H1 (cell line): Measurements from ENCODE around the gene PTH2R. TPM values are rescaled to one million over a fixed set of nuclear protein-coding genes. Genes with fewer than 3 reads are reported as not detected.

Experiments
- CTCF ChIA-PET: fragments of 300-600 bp; sonication (Branson Sonifier 250); formaldehyde crosslinking; loops from one replicate; lab custom pipeline; 2021; ENCODE audit not compliant: partially characterized antibody; lab: Charles Lee
- POLR2A ChIA-PET: fragments of 300-600 bp; sonication (Branson Sonifier 250); formaldehyde crosslinking; loops from one replicate; lab custom pipeline; 2021; ENCODE audit warnings: inconsistent platforms; ENCODE audit not compliant: partially characterized antibody; lab: Charles Lee
- DNase-seq, 2 experiments: peaks; one replicate each; pipeline versions ENCODE4 v3.0.0 to v3.0.0-alpha.2; 2010 to 2022; ENCODE audit warnings: low spot score in 2 of 2, low read depth in 1 of 2, mixed read lengths in 1 of 2
- FAIRE-seq: peaks from 2 replicates; lab custom pipeline; 2011; peaks lifted over from hg19 to GRCh38; lab: Jason Lieb, UNC
- H2AFZ ChIP-seq: 2 replicates; pipeline ENCODE4 v1.8.1; 2012; ENCODE audit warnings: low read length, inconsistent platforms
- H2AK5ac ChIP-seq: 2 replicates; pipeline ENCODE4 v1.6.1; 2013; ENCODE audit warnings: low read depth, low read length
- H2BK120ac ChIP-seq: replicated peaks from 2 replicates; pipeline ENCODE3; 2013; ENCODE audit warnings: low read depth, low read length, inconsistent platforms
- H2BK12ac ChIP-seq: 2 replicates; pipeline ENCODE4 v1.6.1; 2013; ENCODE audit warnings: low read depth, low read length
- H2BK15ac ChIP-seq: 2 replicates; pipeline ENCODE4 v1.6.1; 2013; ENCODE audit warnings: low read length
- H2BK20ac ChIP-seq: 2 replicates; pipeline ENCODE4 v1.6.1; 2013; ENCODE audit warnings: low read length
- H2BK5ac ChIP-seq: 2 replicates; pipeline ENCODE4 v1.6.1; 2013; ENCODE audit warnings: low read depth, low read length
- H3K14ac ChIP-seq: 2 replicates; pipeline ENCODE4 v1.6.1; 2013; ENCODE audit warnings: inconsistent platforms; ENCODE audit not compliant: insufficient read length
- H3K18ac ChIP-seq: 2 replicates; pipeline ENCODE4 v1.6.1; 2013; ENCODE audit warnings: low read length; ENCODE audit errors: extremely low read depth
- H3K23ac ChIP-seq: 2 replicates; pipeline ENCODE4 v1.6.1; 2013; ENCODE audit warnings: inconsistent platforms; ENCODE audit not compliant: insufficient read length
- H3K23me2 ChIP-seq: 2 replicates; pipeline ENCODE4 v1.6.1; 2013; ENCODE audit warnings: low read depth, low read length
- H3K27ac ChIP-seq: 2 replicates; pipeline ENCODE4 v1.6.1; 2011; ENCODE audit warnings: low read depth, low read length, inconsistent platforms
- H3K27me3 ChIP-seq, 4 experiments: replicated peaks in 1 of 4; 1 replicate in 1 of 4; 2 replicates in 3 of 4; pipeline versions ENCODE4 v1.6.1 to v1.8.1; 2011 to 2013; ENCODE audit warnings: low read length in 3 of 4, mild to moderate bottlenecking in 3 of 4, inconsistent platforms in 2 of 4, mixed read lengths in 2 of 4, moderate library complexity in 1 of 4; ENCODE audit not compliant: control insufficient read depth in 3 of 4, insufficient read depth in 3 of 4; ENCODE audit errors: extremely low read depth in 1 of 4
- H3K36me3 ChIP-seq, 4 experiments: 2 replicates each; pipeline versions ENCODE4 v1.6.1 to v1.8.1; 2011 to 2013; ENCODE audit warnings: mild to moderate bottlenecking in 4 of 4, low read length in 3 of 4, moderate library complexity in 2 of 4, control low read depth in 1 of 4, inconsistent platforms in 1 of 4; ENCODE audit not compliant: insufficient read depth in 4 of 4, control insufficient read depth in 2 of 4
- H3K4ac ChIP-seq: replicated peaks from 2 replicates; pipeline ENCODE3; 2013; ENCODE audit warnings: low read length, low read depth, mixed read lengths, inconsistent platforms; ENCODE audit not compliant: insufficient read length
- H3K4me1 ChIP-seq, 4 experiments: replicated peaks in 1 of 4; 1 replicate in 1 of 4; 2 replicates in 3 of 4; pipeline versions ENCODE4 v1.6.1 to v1.8.1; 2011 to 2013; ENCODE audit warnings: low read length in 3 of 4, inconsistent platforms in 2 of 4, mixed read lengths in 1 of 4; ENCODE audit not compliant: insufficient read depth in 4 of 4, control insufficient read depth in 3 of 4
- H3K4me2 ChIP-seq, 2 experiments: 2 replicates each; pipeline versions ENCODE4 v1.6.1 to v1.8.1; 2011 to 2013; ENCODE audit warnings: low read depth in 2 of 2, low read length in 2 of 2, control low read depth in 1 of 2, inconsistent platforms in 1 of 2, mild to moderate bottlenecking in 1 of 2; ENCODE audit not compliant: insufficient read depth in 1 of 2
- H3K4me3 ChIP-seq, 4 experiments: fragments of 200-600, 300-600 bp in 1 of 4; sonication (generic), shearing (Covaris generic), sonication (Bioruptor Twin) in 1 of 4; 2 replicates each; pipeline versions ENCODE4 v1.5.1 to v1.8.1; 2011 to 2016; ENCODE audit warnings: low read length in 4 of 4, low read depth in 3 of 4, control low read depth in 2 of 4, inconsistent platforms in 2 of 4, mild to moderate bottlenecking in 2 of 4, mixed read lengths in 1 of 4, moderate library complexity in 1 of 4; ENCODE audit not compliant: insufficient read depth in 2 of 4; ENCODE audit errors: extremely low read depth in 1 of 4
- H3K56ac ChIP-seq: replicated peaks from 2 replicates; pipeline ENCODE3; 2013; ENCODE audit warnings: low read depth, mild to moderate bottlenecking, mixed read lengths, low read length, inconsistent platforms; ENCODE audit not compliant: insufficient read length
- H3K79me1 ChIP-seq: 2 replicates; pipeline ENCODE4 v1.6.1; 2013; ENCODE audit warnings: low read depth, low read length, control low read depth
- H3K79me2 ChIP-seq, 2 experiments: 2 replicates each; pipeline versions ENCODE4 v1.6.1 to v1.8.1; 2012 to 2013; ENCODE audit warnings: low read length in 2 of 2, mild to moderate bottlenecking in 2 of 2, inconsistent platforms in 1 of 2; ENCODE audit not compliant: insufficient read depth in 2 of 2, control insufficient read depth in 1 of 2
- H3K9ac ChIP-seq, 4 experiments: replicated peaks in 1 of 4; 1 replicate in 1 of 4; 2 replicates in 3 of 4; pipeline versions ENCODE4 v1.6.1 to v1.8.1; 2011 to 2013; ENCODE audit warnings: low read depth in 3 of 4, low read length in 3 of 4, control low read depth in 2 of 4, mild to moderate bottlenecking in 2 of 4, moderate library complexity in 2 of 4, inconsistent platforms in 1 of 4; ENCODE audit errors: extremely low read depth in 1 of 4
- H3K9me3 ChIP-seq, 2 experiments: 2 replicates each; pipeline versions ENCODE4 v1.6.1 to v1.8.1; 2012 to 2013; ENCODE audit warnings: mild to moderate bottlenecking in 2 of 2, moderate library complexity in 2 of 2, control low read depth in 1 of 2, inconsistent platforms in 1 of 2, low read depth in 1 of 2, low read length in 1 of 2, mixed read lengths in 1 of 2; ENCODE audit not compliant: insufficient read depth in 2 of 2
- H4K20me1 ChIP-seq, 2 experiments: replicated peaks in 1 of 2; 2 replicates each; pipeline versions ENCODE3 to v1.8.1; 2011 to 2013; ENCODE audit warnings: inconsistent platforms in 2 of 2, low read length in 2 of 2, mild to moderate bottlenecking in 1 of 2; ENCODE audit not compliant: insufficient read depth in 2 of 2, control insufficient read depth in 1 of 2
- H4K5ac ChIP-seq: 2 replicates; pipeline ENCODE4 v1.6.1; 2013; ENCODE audit warnings: low read length, low read depth, mixed read lengths, inconsistent platforms; ENCODE audit not compliant: insufficient read length
- H4K8ac ChIP-seq: 2 replicates; pipeline ENCODE4 v1.8.0; 2013; ENCODE audit warnings: mild to moderate bottlenecking, moderate library complexity, low read length, inconsistent platforms; ENCODE audit not compliant: insufficient read depth; ENCODE audit errors: extremely low read depth
- H4K91ac ChIP-seq: replicated peaks from 2 replicates; pipeline ENCODE3; 2013; ENCODE audit warnings: low read length, mixed read lengths, inconsistent platforms; ENCODE audit not compliant: insufficient read length
- WGBS, 2 experiments: shearing (Covaris generic) in 1 of 2; methylation state at CpG; one replicate each; pipeline versions ENCODE4 v1.1.6 to v1.1.7; 2013 to 2015; ENCODE audit warnings: low lambda C conversion rate in 2 of 2, mixed read lengths in 2 of 2, inconsistent platforms in 1 of 2, low coverage in 1 of 2, missing lambda C conversion rate in 1 of 2; ENCODE audit not compliant: insufficient replicate concordance in 2 of 2, insufficient coverage in 1 of 2, insufficient read length in 1 of 2; ENCODE audit errors: extremely low coverage in 1 of 2, missing lambda C conversion rate in 1 of 2; 5-methylcytosine and 5-hydroxymethylcytosine counted together
- polyA plus RNA-seq, 7 experiments: library from polyadenylated mRNA; depleted of rRNA in 3 of 7; stranded (reverse) in 5 of 7; unstranded in 2 of 7; fragments of >200 nt in 5 of 7; fragments of 200-250 nt in 2 of 7; gene quantifications; 1 replicate in 5 of 7; 2 replicates in 1 of 7; 4 replicates in 1 of 7; pipeline versions ENCODE4 v1.2.1 to v1.2.3, GENCODE V29; 2011 to 2013; ENCODE audit warnings: missing spikeins in 2 of 7, mixed read lengths in 2 of 7
- total RNA-seq: library from RNA; stranded (reverse); fragmentation: NEBNext Ultra II Directional; extraction: Animal tissue kit (Norgen Biotek cat#: 25700); gene quantifications from 2 replicates; pipeline ENCODE4 v1.2.1, GENCODE V29; 2021

Gene PTH2R
- total and polyA plus RNA-seq, 2 of the 8 experiments (the other 6 are each of a cell fraction or from before 2014, with no cell fraction given) = 0.19 to 0.38 TPM

- no peak overlapping the region for H3K9ac ChIP-seq
- no peaks in the 10 kb centered on the region for H3K79me1 ChIP-seq
- no peak for DNase-seq
- H2BK12ac ChIP-seq = no peak overlapping the region
- H4K20me1 ChIP-seq = no peaks in the 10 kb centered on the region
- no peak overlapping the region for H4K8ac ChIP-seq
- no peak overlapping the region for H3K14ac ChIP-seq
- WGBS, 2 experiments = 94% methylated on average over 2 of the region's 2 CpGs; no CpG with 5 or more reads in 1 of the 2 experiments
- H2AK5ac ChIP-seq = no peak overlapping the region
- no peak overlapping the region for H3K18ac ChIP-seq
- ChIA-PET POLR2A (no interaction called here), CTCF (interaction anchor here (0.8 kb wide), 1 partner anchor 12 kb away, joined by 3 read pairs; no protein-coding TSS in a partner anchor)
- H3K27ac ChIP-seq = no peak overlapping the region
- no peaks in the 10 kb centered on the region for H3K79me2 ChIP-seq
- no peak overlapping the region for H2BK120ac ChIP-seq
- FAIRE-seq = no peak
- H3K9me3 ChIP-seq = peaks cover 3 to 8% of the 10 kb centered on the region in 2 experiments; a peak in 3 of 4 replicates
- no peak overlapping the region for H4K5ac ChIP-seq
- H2BK15ac ChIP-seq = no peak overlapping the region
- no peak overlapping the region for H2BK20ac ChIP-seq
- no peak overlapping the region for H2BK5ac ChIP-seq
- H3K4me3 ChIP-seq = no peak overlapping the region
- no peaks in the 10 kb centered on the region for H3K27me3 ChIP-seq
- H3K23ac ChIP-seq = no peak overlapping the region
- no peaks in the 10 kb centered on the region; a peak in 1 of 7 replicates for H3K4me1 ChIP-seq
- peaks cover 0 to 8% (median 0%) of the 10 kb centered on the region in 4 experiments; a peak in 1 of 8 replicates for H3K36me3 ChIP-seq
- H3K4me2 ChIP-seq = no peak overlapping the region
- no peak overlapping the region for H3K4ac ChIP-seq
- H3K23me2 ChIP-seq = no peaks in the 10 kb centered on the region
- no peak overlapping the region for H3K56ac ChIP-seq
- no peak overlapping the region for H2AFZ ChIP-seq
- H4K91ac ChIP-seq = no peak overlapping the region
Measured at GRCh38 chr2:208363485-208363884, 43.1 kb upstream of the PTH2R start.
